CD4-positive, alpha-beta T cell treated with Interleukin-4 for 1 hour (primary cell): Measurements from ENCODE around the gene SIX2.

Source experiments
- DNase-seq, 2 donors: peaks; one replicate each; pipeline ENCODE4 v3.0.0-alpha.2; 2020 to 2022

The SIX2 gene

GRCh38 chr2:45000921-45001868 is 8.1 kb downstream of the SIX2 start:
- DNase-seq: no peak

DNA sequence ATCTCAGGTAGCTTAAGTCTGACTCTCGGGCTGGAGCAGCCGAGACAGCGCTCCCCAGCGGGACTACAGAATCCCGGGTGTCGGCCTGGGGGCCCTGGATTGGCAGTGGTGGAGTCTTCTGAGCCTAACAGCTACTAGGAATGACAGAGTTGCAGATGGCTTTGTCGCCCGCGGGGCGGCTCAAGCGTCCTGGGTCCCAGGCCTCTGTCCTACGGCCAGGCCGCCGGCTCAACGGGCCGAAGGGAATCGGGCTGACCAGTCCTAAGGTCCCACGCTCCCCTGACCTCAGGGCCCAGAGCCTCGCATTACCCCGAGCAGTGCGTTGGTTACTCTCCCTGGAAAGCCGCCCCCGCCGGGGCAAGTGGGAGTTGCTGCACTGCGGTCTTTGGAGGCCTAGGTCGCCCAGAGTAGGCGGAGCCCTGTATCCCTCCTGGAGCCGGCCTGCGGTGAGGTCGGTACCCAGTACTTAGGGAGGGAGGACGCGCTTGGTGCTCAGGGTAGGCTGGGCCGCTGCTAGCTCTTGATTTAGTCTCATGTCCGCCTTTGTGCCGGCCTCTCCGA is 8.8 kb downstream of the SIX2 start:
- DNase-seq: no peak

DNA sequence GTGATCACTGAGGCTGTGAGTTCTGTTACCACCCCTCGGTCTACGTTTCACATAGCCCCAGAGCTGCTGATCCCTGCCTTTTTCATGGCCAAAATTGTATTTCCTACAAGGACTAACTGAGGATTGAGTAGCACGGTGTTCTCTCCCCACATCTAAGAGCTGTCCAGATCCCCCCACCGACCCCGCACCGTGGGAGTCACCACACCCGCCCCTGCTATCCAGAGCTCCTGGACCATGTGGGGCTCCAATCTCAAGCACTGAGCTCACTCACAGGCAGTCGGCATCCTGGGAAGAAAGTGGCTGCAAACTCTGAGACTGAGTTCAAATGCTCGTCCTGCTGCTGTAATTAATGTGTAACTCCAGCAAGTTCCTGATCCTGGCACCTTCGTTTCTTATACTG is 9.7 kb downstream of the SIX2 start:
- DNase-seq: no peak

GRCh38 chr2:44997963-44998362 is 11.3 kb downstream of the SIX2 start:
- DNase-seq: no peak

GRCh38 chr2:44996356-44996755 is 12.9 kb downstream of the SIX2 start:
- no peak for DNase-seq

DNA sequence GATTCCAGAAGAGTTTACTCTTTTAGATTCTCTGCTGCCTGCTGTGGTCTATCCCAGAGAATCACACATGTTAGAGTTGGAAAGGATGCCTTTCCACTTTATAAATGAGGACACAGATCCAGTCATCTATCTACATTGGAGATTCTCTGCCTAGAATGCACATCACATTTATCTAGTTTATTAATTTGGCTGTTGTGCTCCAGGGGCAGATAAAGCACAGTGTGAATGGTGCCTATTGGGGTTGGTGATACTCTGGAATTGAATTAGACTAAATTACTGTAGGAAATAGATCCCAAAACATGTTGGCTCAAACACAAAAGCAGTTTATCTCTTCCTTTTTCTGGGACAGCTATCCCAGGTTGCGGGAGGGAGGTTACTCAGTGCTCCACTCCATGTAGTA is 14.9 kb downstream of the SIX2 start:
- no peak for DNase-seq

- no peak for DNase-seq
Measured at GRCh38 chr2:44989176-44989575, 20.1 kb downstream of the SIX2 start.

DNA sequence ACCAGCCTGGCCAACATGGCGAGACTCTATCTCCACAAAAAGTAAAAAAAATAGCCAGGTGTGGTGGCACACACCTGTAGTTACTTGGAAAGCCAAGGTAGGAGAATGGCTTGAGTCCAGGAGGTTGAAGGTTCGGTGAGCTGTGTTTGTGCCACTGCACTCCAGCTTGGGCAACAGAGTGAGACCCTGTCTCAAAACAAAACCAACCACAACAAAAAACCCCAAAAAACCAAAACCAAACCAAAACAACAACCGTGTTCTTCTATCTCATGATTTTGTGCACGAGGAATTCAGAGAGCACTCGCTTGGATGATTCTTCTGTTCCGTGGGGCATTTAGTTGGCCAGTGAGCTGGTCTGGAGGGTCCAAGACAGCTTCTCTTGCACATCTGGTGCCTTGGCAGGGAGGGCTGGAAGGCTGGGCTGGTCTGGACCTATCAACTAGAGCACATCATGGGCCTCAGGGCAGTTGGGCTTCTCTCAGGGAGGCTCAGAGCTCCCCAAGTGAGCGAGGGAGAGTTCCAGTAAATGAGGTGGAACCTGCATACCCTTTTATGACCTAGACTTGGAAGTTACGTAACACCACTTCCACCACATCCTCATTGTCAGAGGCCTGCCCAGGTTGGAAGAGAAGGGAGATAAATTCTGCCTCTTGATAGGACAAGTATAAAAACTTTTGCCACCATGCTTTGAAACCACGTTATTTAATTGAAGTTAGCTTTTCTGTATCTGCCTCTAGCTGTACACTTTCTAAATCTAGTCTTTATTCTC is 25.2 kb downstream of the SIX2 start:
- DNase-seq: no peak

DNA sequence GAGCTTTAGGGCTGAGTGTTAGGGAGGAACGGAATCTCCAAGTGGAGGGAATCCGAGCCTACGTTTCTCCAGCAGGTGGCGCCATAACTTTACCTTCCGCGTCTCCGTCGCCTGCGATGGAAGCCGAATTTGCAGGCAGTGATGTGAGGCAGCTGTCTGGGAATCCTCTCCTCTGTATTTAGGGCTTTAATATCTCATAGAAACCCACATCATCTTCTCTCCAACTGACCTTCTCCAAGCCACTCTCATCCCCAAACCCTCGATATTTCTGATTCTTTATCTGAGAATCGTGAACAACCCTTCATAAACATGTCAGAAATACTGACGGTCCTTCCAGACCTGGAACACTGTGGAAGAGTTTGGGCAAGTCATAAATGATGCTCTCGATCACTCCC is 27.5 kb downstream of the SIX2 start:
- peak; percentile 55 for DNase-seq

DNA sequence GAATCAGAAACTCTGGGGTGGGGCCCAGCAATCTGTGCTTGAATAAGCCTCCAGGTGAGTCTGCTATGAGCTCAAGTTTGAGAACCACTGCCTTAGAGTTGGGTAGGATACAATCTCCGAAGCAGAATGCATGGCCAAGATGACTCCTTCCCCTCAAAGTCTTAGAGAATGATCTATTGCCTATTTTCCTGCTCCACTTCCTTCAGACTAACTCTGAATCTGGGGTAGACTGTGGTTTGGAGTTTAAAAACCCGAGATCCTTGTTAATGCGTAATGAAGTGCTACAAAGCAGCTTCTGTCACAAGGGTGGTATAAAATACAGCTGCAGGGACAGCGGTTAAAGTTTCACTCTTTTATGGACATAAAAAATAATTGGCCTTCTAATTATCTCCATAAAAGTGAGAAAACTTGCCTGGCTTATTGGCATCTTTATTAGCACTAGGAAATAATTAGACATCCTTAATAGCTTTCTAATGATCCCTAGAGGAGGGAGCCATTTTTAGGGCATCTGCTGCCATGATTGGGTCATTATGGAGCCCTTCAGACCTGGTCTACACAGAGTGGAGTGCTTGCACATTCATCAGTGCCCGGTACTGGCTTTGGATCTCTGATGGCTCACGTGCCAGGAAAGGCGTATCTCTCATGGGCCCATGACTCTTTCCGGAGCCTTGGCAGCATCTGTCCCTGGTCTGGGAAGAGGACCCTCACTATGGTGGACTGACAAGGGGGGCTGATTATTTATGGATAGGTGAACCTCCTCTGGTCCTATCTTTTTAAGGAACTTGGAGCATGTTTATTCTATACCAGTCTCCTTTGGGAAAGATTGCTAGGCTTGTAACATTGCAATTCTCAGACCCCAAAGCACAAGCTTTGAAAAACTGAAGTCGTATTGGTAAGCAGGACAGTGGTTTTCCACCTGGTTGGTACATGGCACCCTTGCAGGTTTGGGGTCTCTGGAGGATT is 28.2 kb downstream of the SIX2 start:
- DNase-seq: no peak

- DNase-seq: no peak
Measured at GRCh38 chr2:44979581-44979980, 29.7 kb downstream of the SIX2 start.

- no peak for DNase-seq
Measured at GRCh38 chr2:44975571-44976450, 33.4 kb downstream of the SIX2 start.

- DNase-seq: no peak
Measured at GRCh38 chr2:44974064-44974715, 35.1 kb downstream of the SIX2 start.

- DNase-seq: no peak
Measured at GRCh38 chr2:44972771-44973535, 36.3 kb downstream of the SIX2 start.

DNA sequence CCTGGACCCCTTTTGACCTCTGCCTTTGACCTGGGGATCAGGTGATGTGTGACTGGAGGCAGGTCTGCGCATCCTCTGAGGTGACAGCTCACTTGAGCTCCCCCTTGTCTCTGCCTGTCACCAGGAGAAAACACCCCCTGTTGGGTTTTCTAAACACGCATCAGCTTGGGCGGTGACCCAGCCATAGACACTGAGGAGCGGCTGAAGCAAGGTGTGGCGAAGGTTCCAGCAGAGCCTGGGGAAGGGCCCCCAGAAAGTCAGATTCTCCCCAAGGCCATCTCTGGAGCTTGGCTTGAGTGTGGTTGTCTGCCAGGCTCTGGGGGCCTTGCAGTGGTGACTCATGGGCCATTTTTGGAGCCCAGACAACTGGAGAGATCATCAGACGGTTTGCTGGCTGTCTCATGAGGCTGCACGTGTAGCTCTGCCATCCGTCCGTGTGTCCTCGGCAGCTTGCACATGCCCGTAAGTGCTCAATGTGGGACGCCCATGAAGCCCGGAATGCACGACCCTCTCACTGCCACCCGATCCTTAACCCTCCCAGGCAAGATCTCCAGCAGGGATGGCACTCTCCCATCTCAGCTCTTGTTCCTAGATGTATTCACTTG is 38.3 kb downstream of the SIX2 start:
- no peak for DNase-seq

- DNase-seq: no peak
Measured at GRCh38 chr2:44969936-44970335, 39.3 kb downstream of the SIX2 start.

GRCh38 chr2:44967727-44968432 is 41.4 kb downstream of the SIX2 start:
- no peak for DNase-seq

GRCh38 chr2:44967056-44967455 is 42.2 kb downstream of the SIX2 start:
- no peak for DNase-seq

- no peak for DNase-seq
Measured at GRCh38 chr2:44965684-44966083, 43.6 kb downstream of the SIX2 start.
